HG03139 (cell line): ENCODE results near the gene MGMT.

ENCODE experiments used
- ATAC-seq: cut with Tn5 transposase; IDR thresholded peaks from one replicate; pipeline ENCODE4 v1.9.1; 2021; ENCODE audit not compliant: unreplicated experiment

Gene MGMT

GRCh38 chr10:129494176-129494575, 27.1 kb downstream of the MGMT start:
- no peak for ATAC-seq

GRCh38 chr10:129494740-129495139, 27.7 kb downstream of the MGMT start:
- no peak for ATAC-seq

GRCh38 chr10:129495256-129495655, 28.2 kb downstream of the MGMT start:
- ATAC-seq: no peak

DNA sequence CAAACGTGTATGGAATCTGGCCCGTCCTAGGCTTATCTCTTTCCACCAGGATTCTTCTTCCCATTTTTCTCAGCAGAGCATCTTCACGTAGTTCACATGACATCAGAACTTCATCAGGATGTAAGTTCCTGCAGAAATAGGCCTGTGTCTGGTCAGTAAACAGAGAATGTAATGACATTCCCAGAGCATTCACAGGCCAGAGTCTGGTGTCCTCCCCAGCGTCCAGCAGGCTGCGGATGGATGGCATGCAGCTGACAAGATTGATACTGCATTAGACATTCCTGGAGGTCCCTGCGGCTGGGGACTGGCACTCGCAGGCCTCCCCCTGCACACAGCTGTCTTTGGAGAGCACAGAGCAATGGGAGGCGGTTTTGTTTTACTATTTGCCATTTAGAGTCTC, 28.7 kb downstream of the MGMT start:
- no peak for ATAC-seq

GRCh38 chr10:129497013-129497412, 30.0 kb downstream of the MGMT start:
- ATAC-seq: no peak

GRCh38 chr10:129498680-129499079, 31.6 kb downstream of the MGMT start:
- no peak for ATAC-seq

GRCh38 chr10:129500617-129501339, 33.7 kb downstream of the MGMT start:
- ATAC-seq: no peak

GRCh38 chr10:129501652-129502436, 34.8 kb downstream of the MGMT start:
- peak; percentile 98 for ATAC-seq

DNA sequence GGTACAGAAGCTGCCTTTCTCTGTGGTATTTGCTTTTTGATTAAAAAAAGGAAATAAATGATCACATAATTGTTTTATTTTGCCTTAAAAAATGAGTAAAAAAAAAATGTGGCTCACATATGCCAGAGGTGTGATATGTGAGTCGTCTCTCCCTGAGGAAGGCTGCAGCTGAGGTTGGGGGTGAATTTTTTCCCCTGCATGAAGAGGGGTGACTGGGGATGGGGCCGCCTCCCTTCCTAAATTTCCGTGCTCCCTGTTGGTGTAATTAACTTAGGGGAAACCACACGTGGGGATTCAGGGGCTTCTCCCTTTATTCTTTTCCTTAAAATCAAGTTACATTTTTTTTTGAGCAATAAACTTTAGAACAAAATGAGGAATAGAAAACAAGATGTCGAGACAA, 35.4 kb downstream of the MGMT start:
- no peak for ATAC-seq

DNA sequence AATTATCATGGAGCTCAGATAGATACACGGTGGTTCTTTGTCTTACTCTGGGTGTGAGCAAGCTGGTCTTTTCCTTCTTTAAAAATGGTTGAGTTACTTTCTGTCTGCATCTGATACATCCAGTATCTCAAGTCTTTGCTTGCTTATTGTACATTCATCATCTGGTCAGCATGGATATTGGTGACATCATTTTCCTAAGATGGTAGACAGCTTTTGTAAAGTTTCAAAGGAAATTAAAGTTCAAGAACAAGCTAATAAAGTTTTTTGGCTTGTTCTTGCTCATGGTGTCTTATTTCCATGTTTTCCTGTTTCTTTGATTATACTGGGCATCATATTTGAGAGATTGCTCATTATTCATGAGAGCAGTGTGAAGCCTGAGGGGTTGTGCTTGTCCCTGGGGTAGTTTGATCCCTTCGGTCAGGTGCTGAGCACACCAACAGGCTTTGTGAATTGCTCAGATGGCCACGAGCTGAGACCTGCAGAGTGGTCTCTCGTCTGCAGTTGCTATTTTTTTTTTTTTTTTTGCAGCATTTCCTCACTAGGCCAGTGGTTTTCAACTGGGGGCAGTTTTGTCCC, 38.5 kb downstream of the MGMT start:
- ATAC-seq: no peak

- no peak for ATAC-seq
These were observed 39.2 kb downstream of the MGMT start for GRCh38 chr10:129506101-129506797.

DNA sequence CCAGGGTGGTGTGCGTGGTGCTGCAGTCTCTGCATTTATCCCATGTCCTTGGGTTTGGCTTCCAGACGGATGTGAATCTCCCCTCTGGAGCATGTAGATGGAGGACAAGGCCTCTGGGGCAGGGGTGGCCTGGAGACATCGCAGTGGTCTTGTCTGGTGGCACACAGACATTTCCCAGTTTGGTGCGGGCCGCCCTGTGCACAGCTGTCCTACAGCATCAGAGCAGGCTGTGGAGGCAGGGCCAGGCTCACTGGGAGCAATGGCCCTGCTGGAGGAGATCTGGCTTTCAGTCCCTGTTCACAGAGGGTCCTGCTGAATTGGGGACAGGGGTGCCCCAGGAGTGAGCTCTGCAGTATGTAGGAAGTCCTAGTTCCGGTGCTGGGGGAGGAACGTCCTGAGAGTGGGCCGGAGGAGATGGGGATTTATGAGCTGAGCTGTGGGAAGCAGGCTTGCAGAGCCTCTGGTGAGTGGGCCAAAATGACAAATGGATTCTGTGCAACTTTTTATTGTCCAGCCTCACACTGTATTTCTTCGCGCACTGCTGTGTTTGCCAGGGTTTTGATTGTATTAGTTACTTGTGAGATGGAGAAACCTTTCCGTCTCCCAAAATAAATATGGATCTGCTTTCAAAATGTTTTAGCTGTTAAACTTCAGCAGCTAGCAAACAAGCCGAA, 40.3 kb downstream of the MGMT start:
- ATAC-seq: no peak

GRCh38 chr10:129509155-129509554, 42.1 kb downstream of the MGMT start:
- ATAC-seq: no peak

GRCh38 chr10:129509835-129510234, 42.8 kb downstream of the MGMT start:
- ATAC-seq: no peak

- no peak for ATAC-seq
These were observed 44.0 kb downstream of the MGMT start for GRCh38 chr10:129511086-129511485.

DNA sequence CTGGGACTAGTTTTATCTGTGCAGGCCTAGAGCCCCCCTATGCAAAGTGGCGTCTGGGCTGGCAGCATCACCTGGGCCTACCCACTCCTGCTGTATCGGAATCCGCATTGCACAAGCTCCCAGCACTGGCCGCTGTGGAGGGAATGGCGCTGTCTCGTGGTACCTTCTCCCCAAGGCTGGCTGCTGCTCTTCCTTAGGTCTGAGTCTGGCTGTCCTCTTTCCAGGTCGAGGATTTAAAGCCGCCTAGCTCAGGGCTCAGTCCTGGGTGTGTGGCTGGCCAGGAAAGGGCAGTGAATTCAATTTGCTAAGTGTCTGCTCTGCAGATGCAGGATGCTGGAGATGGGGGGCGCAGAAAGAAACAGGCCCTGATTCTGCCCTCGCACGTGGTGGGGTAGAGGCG, 44.7 kb downstream of the MGMT start:
- ATAC-seq: no peak

DNA sequence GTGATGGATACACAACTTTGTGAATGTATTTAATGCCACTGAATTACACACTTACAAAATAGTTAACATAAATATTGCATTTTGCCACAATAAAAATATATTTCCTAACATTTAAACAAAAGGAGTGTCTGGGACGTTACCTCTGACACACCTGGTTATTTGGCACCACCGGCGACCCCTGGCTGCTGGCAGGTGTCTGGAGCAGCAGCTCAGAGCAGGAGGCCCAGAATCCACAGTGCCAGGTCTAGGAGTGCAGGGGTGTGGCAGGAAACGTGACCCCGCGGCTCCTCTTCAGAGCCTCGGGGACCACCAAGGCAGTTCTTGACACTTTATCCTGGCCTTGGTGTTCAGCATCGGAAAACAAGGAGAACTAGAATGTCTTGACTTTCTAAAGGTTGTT, 46.3 kb downstream of the MGMT start:
- ATAC-seq: no peak

GRCh38 chr10:129514568-129515451, 47.8 kb downstream of the MGMT start:
- no peak for ATAC-seq

- ATAC-seq: no peak
These were observed 50.0 kb downstream of the MGMT start for GRCh38 chr10:129516846-129517679.
